Measurements from ENCODE around the gene CIAPIN1.

Gene CIAPIN1

GRCh38 chr16:57388359-57389086 lies 58.7 kb downstream of the CIAPIN1 start:
- Histone ChIP-seq H3K9ac (ENCODE audit: low read length) (no peak overlapping the region), H3K18ac (ENCODE audit: low read length) (no peak overlapping the region), H3K79me1 (ENCODE audit: low read length) (peaks cover 6% of the 10 kb centered on the region), H3K36me3 (ENCODE audit: control insufficient read depth in 1 of 2, insufficient read depth in 2 of 2, low read length in 2 of 2) (no peaks in the 10 kb centered on the region), H3K9me3 (ENCODE audit: insufficient read depth, low read depth, low read length) (no peaks in the 10 kb centered on the region), H3K27ac (ENCODE audit: low read depth, low read length) (no peak overlapping the region), H2BK5ac (ENCODE audit: low read depth, low read length, poor library complexity) (no peak overlapping the region), H2BK12ac (ENCODE audit: low read length) (no peak overlapping the region), H2BK120ac (ENCODE audit: insufficient read depth, low read length, poor library complexity) (no peak overlapping the region), H3K4ac (ENCODE audit: low read depth, low read length) (no peak overlapping the region), H2AFZ (ENCODE audit: insufficient read depth, low read length, poor library complexity) (no peak overlapping the region), H3K4me2 (ENCODE audit: low read length) (no peak overlapping the region), H2AK5ac (ENCODE audit: low read length) (no peak overlapping the region), H3K79me2 (ENCODE audit: control insufficient read depth, insufficient read depth, low read length, poor library complexity) (no peaks in the 10 kb centered on the region), H3K23ac (ENCODE audit: low read length) (no peak overlapping the region), H3K14ac (ENCODE audit: low read length) (no peak overlapping the region), H4K91ac (ENCODE audit: low read depth, low read length) (peak overlapping the region; percentile 47), H4K8ac (ENCODE audit: low read depth, low read length) (no peak overlapping the region), H3K27me3 (ENCODE audit: insufficient read depth, low read length) (no peaks in the 10 kb centered on the region), H4K12ac (ENCODE audit: low read depth, low read length) (no peak overlapping the region), H3K4me3 (ENCODE audit: low read depth, low read length) (no peak overlapping the region), H3K4me1 (ENCODE audit: control insufficient read depth in 1 of 2, insufficient read depth in 2 of 2, low read length in 2 of 2) (peaks cover 11% of the 10 kb centered on the region in 2 experiments)
- DNase-seq = no peak
- 100% methylated on average over 1 of the region's 7 CpGs for WGBS (ENCODE audit: extremely low coverage, insufficient coverage, insufficient read length)

- H3K79me1 ChIP-seq (ENCODE audit: low read length) = peaks cover 6% of the 10 kb centered on the region
- H4K12ac ChIP-seq (ENCODE audit: low read depth, low read length) = no peak overlapping the region
- H4K91ac ChIP-seq (ENCODE audit: low read depth, low read length) = peak overlapping the region; percentile 47
- no peak overlapping the region for H3K4ac ChIP-seq (ENCODE audit: low read depth, low read length)
- WGBS (ENCODE audit: extremely low coverage, insufficient coverage, insufficient read length) = no CpG with 5 or more reads among the region's 3 CpGs
- no peaks in the 10 kb centered on the region for H3K27me3 ChIP-seq (ENCODE audit: insufficient read depth, low read length)
- H3K79me2 ChIP-seq (ENCODE audit: control insufficient read depth, insufficient read depth, low read length, poor library complexity) = no peaks in the 10 kb centered on the region
- H2BK120ac ChIP-seq (ENCODE audit: insufficient read depth, low read length, poor library complexity) = no peak overlapping the region
- no peak overlapping the region for H3K14ac ChIP-seq (ENCODE audit: low read length)
- no peak overlapping the region for H2BK12ac ChIP-seq (ENCODE audit: low read length)
- no peak overlapping the region for H2AK5ac ChIP-seq (ENCODE audit: low read length)
- no peak overlapping the region for H2BK5ac ChIP-seq (ENCODE audit: low read depth, low read length, poor library complexity)
- no peaks in the 10 kb centered on the region for H3K9me3 ChIP-seq (ENCODE audit: insufficient read depth, low read depth, low read length)
- H3K18ac ChIP-seq (ENCODE audit: low read length) = no peak overlapping the region
- H3K4me1 ChIP-seq (ENCODE audit: control insufficient read depth in 1 of 2, insufficient read depth in 2 of 2, low read length in 2 of 2) = peaks cover 14 to 16% of the 10 kb centered on the region in 2 experiments
- no peak overlapping the region for H2AFZ ChIP-seq (ENCODE audit: insufficient read depth, low read length, poor library complexity)
- no peak overlapping the region for H3K4me3 ChIP-seq (ENCODE audit: low read depth, low read length)
- no peaks in the 10 kb centered on the region for H3K36me3 ChIP-seq (ENCODE audit: control insufficient read depth in 1 of 2, insufficient read depth in 2 of 2, low read length in 2 of 2)
- no peak overlapping the region for H3K27ac ChIP-seq (ENCODE audit: low read depth, low read length)
- H3K23ac ChIP-seq (ENCODE audit: low read length) = no peak overlapping the region
- no peak for DNase-seq
- H3K4me2 ChIP-seq (ENCODE audit: low read length) = no peak overlapping the region
- H4K8ac ChIP-seq (ENCODE audit: low read depth, low read length) = no peak overlapping the region
- no peak overlapping the region for H3K9ac ChIP-seq (ENCODE audit: low read length)
Observed at GRCh38 chr16:57387598-57388354, 59.4 kb downstream of the CIAPIN1 start.

GRCh38 chr16:57386381-57386951 lies 60.7 kb downstream of the CIAPIN1 start:
- Histone ChIP-seq H3K79me1 (ENCODE audit: low read length) (peaks cover 14% of the 10 kb centered on the region), H2BK5ac (ENCODE audit: low read depth, low read length, poor library complexity) (no peak overlapping the region), H3K23ac (ENCODE audit: low read length) (no peak overlapping the region), H4K12ac (ENCODE audit: low read depth, low read length) (no peak overlapping the region), H3K4me1 (ENCODE audit: control insufficient read depth in 1 of 2, insufficient read depth in 2 of 2, low read length in 2 of 2) (peaks cover 14 to 18% of the 10 kb centered on the region in 2 experiments), H3K9ac (ENCODE audit: low read length) (no peak overlapping the region), H3K36me3 (ENCODE audit: control insufficient read depth in 1 of 2, insufficient read depth in 2 of 2, low read length in 2 of 2) (no peaks in the 10 kb centered on the region), H3K4me3 (ENCODE audit: low read depth, low read length) (no peak overlapping the region), H3K9me3 (ENCODE audit: insufficient read depth, low read depth, low read length) (no peaks in the 10 kb centered on the region), H3K79me2 (ENCODE audit: control insufficient read depth, insufficient read depth, low read length, poor library complexity) (no peaks in the 10 kb centered on the region), H2AFZ (ENCODE audit: insufficient read depth, low read length, poor library complexity) (no peak overlapping the region), H3K4ac (ENCODE audit: low read depth, low read length) (no peak overlapping the region), H3K14ac (ENCODE audit: low read length) (no peak overlapping the region), H4K8ac (ENCODE audit: low read depth, low read length) (no peak overlapping the region), H2BK12ac (ENCODE audit: low read length) (no peak overlapping the region), H3K4me2 (ENCODE audit: low read length) (no peak overlapping the region), H2AK5ac (ENCODE audit: low read length) (no peak overlapping the region), H3K18ac (ENCODE audit: low read length) (no peak overlapping the region), H3K27me3 (ENCODE audit: insufficient read depth, low read length) (no peaks in the 10 kb centered on the region), H3K27ac (ENCODE audit: low read depth, low read length) (no peak overlapping the region), H4K91ac (ENCODE audit: low read depth, low read length) (no peak overlapping the region), H2BK120ac (ENCODE audit: insufficient read depth, low read length, poor library complexity) (no peak overlapping the region)
- WGBS (ENCODE audit: extremely low coverage, insufficient coverage, insufficient read length) = no CpG with 5 or more reads among the region's 5 CpGs
- no peak for DNase-seq

GRCh38 chr16:57385083-57385482 lies 62.1 kb downstream of the CIAPIN1 start:
- Histone ChIP-seq H3K9me3 (ENCODE audit: insufficient read depth, low read depth, low read length) (no peaks in the 10 kb centered on the region), H4K8ac (ENCODE audit: low read depth, low read length) (no peak overlapping the region), H3K23ac (ENCODE audit: low read length) (no peak overlapping the region), H3K4ac (ENCODE audit: low read depth, low read length) (no peak overlapping the region), H4K12ac (ENCODE audit: low read depth, low read length) (no peak overlapping the region), H2AK5ac (ENCODE audit: low read length) (peak overlapping the region; percentile 42), H2BK120ac (ENCODE audit: insufficient read depth, low read length, poor library complexity) (no peak overlapping the region), H4K91ac (ENCODE audit: low read depth, low read length) (peak overlapping the region; percentile 26), H3K27ac (ENCODE audit: low read depth, low read length) (no peak overlapping the region), H3K79me2 (ENCODE audit: control insufficient read depth, insufficient read depth, low read length, poor library complexity) (no peaks in the 10 kb centered on the region), H2BK12ac (ENCODE audit: low read length) (peak overlapping the region; percentile 63), H3K27me3 (ENCODE audit: insufficient read depth, low read length) (no peaks in the 10 kb centered on the region), H3K18ac (ENCODE audit: low read length) (no peak overlapping the region), H2BK5ac (ENCODE audit: low read depth, low read length, poor library complexity) (no peak overlapping the region), H3K4me1 (ENCODE audit: control insufficient read depth in 1 of 2, insufficient read depth in 2 of 2, low read length in 2 of 2) (peaks cover 18% of the 10 kb centered on the region in 2 experiments), H3K9ac (ENCODE audit: low read length) (no peak overlapping the region), H3K4me3 (ENCODE audit: low read depth, low read length) (no peak overlapping the region), H3K4me2 (ENCODE audit: low read length) (no peak overlapping the region), H3K79me1 (ENCODE audit: low read length) (peaks cover 18% of the 10 kb centered on the region), H2AFZ (ENCODE audit: insufficient read depth, low read length, poor library complexity) (no peak overlapping the region), H3K14ac (ENCODE audit: low read length) (no peak overlapping the region), H3K36me3 (ENCODE audit: control insufficient read depth in 1 of 2, insufficient read depth in 2 of 2, low read length in 2 of 2) (no peaks in the 10 kb centered on the region)
- no peak for DNase-seq
- no CpG with 5 or more reads among the region's 5 CpGs for WGBS (ENCODE audit: extremely low coverage, insufficient coverage, insufficient read length)
